HG03045 (cell line): Measurements from ENCODE around the gene PRR29.
"Not testable (repeated sequence)": the region's sequence is repeated elsewhere in the genome, so short reads cannot be mapped to it uniquely, and the experiment has no call there.

ENCODE experiments used
- ATAC-seq: cut with Tn5 transposase; IDR thresholded peaks from one replicate; pipeline ENCODE4 v1.9.1; 2021; ENCODE audit warnings: mild to moderate bottlenecking, moderate library complexity; ENCODE audit not compliant: unreplicated experiment

The PRR29 gene

GRCh38 chr17:63995626-63996025 is 2.5 kb upstream of the PRR29 start:
- no peak for ATAC-seq

GRCh38 chr17:63996430-63997182 is 1.5 kb upstream of the PRR29 start:
- ATAC-seq, result no peak

- ATAC-seq, result no peak
These were observed 656 bp upstream of the PRR29 start for GRCh38 chr17:63997341-63998048.

GRCh38 chr17:63998721-63999679 is 849 bp downstream of the PRR29 start:
- ATAC-seq, result no peak

- ATAC-seq, result no peak
These were observed 1.8 kb downstream of the PRR29 start for GRCh38 chr17:63999680-64000531.

- no peak for ATAC-seq
These were observed 3.0 kb downstream of the PRR29 start for GRCh38 chr17:64001091-64001579.

GRCh38 chr17:64001763-64002529 is 3.8 kb downstream of the PRR29 start:
- ATAC-seq, result no peak

- no peak for ATAC-seq
These were observed 4.7 kb downstream of the PRR29 start for GRCh38 chr17:64002658-64003525.

GRCh38 chr17:64003526-64004121 is 5.5 kb downstream of the PRR29 start:
- ATAC-seq, result no peak

- ATAC-seq, result no peak
These were observed 6.1 kb downstream of the PRR29 start for GRCh38 chr17:64004218-64004770.

GRCh38 chr17:64004903-64005733 is 7.0 kb downstream of the PRR29 start:
- no peak for ATAC-seq

GRCh38 chr17:64005734-64006167 is 7.6 kb downstream of the PRR29 start:
- ATAC-seq, result no peak

GRCh38 chr17:64006361-64007088 is 8.4 kb downstream of the PRR29 start:
- ATAC-seq, result no peak

GRCh38 chr17:64007089-64007837 is 9.1 kb downstream of the PRR29 start:
- ATAC-seq, result not testable (repeated sequence)

- no peak for ATAC-seq
These were observed 9.7 kb downstream of the PRR29 start for GRCh38 chr17:64007838-64008282.
